Stimulated activated CD8-positive, alpha-beta memory T cell treated with anti-CD3 and anti-CD28 coated beads, Interleukin-15, amount 100 ng/mL, for 48 hours (primary cell): ENCODE data around the gene EPS8L2.
A peak's percentile ranks its signal among the peaks of the same experiment; 100 is the strongest.
"Not testable (repeated sequence)": the region's sequence is repeated elsewhere in the genome, so short reads cannot be mapped to it uniquely, and the experiment has no call there.

ENCODE experiments used
- DNase-seq, 2 donors: peaks; one replicate each; pipeline ENCODE4 v3.0.0-alpha.2; 2020; ENCODE audit warnings: low read depth in 2 of 2

Gene EPS8L2

GRCh38 chr11:725624-726202 lies 19.7 kb downstream of the EPS8L2 start:
- DNase-seq = no peak

DNA sequence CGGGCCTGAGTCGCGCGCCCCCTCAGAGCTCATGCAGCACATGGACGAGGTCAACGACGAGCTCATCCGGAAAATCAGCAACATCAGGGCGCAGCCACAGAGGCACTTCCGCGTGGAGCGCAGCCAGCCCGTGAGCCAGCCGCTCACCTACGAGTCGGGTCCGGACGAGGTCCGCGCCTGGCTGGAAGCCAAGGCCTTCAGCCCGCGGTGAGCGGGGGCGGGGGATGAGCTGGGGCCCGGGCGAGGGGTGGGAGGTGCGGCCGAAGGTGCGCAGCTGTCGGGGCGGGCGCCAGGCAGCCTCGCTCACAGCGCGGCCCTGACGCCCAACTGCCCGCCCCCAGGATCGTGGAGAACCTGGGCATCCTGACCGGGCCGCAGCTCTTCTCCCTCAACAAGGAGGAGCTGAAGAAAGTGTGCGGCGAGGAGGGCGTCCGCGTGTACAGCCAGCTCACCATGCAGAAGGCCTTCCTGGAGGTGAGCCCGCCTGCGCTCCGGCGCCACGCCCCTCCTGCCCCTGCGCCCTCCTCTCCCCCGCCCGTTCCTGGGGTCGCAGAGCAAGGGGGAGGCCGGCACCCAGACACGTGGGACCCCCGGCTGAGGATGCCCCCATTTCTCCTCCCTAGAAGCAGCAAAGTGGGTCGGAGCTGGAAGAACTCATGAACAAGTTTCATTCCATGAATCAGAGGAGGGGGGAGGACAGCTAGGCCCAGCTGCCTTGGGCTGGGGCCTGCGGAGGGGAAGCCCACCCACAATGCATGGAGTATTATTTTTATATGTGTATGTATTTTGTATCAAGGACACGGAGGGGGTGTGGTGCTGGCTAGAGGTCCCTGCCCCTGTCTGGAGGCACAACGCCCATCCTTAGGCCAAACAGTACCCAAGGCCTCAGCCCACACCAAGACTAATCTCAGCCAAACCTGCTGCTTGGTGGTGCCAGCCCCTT lies 20.5 kb downstream of the EPS8L2 start:
- DNase-seq = no peak

DNA sequence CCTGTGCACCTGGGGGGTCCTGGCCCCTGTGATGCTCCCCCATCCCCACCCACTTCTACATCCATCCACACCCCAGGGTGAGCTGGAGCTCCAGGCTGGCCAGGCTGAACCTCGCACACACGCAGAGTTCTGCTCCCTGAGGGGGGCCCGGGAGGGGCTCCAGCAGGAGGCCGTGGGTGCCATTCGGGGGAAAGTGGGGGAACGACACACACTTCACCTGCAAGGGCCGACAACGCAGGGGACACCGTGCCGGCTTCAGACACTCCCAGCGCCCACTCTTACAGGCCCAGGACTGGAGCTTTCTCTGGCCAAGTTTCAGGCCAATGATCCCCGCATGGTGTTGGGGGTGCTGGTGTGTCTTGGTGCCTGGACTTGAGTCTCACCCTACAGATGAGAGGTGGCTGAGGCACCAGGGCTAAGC lies 21.3 kb downstream of the EPS8L2 start:
- DNase-seq = no peak

- peak; percentile 61 to 76 for DNase-seq
Observed at GRCh38 chr11:727859-728748, 22.1 kb downstream of the EPS8L2 start.

GRCh38 chr11:728901-729491 lies 23.0 kb downstream of the EPS8L2 start:
- DNase-seq = no peak

- DNase-seq = no peak
Observed at GRCh38 chr11:729492-730074, 23.6 kb downstream of the EPS8L2 start.

DNA sequence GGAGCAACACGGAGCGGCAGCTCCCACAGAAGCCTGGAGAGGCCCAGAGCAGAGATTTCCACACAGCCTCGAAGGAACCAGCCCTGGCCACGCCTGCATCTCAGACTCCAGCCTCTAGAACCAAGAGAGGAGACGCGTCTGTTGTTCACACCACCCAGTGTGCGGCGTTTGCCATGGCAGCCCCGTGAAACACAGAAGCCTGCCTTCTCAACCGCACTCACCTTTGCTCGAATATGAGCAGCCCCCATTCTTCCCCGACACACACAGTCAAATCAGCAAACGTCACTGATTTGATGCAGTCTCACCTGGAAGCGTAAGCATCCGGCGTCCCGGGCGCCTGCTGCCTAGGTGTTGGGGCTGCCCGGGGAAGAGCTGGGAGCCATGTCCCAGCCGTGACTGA lies 27.0 kb downstream of the EPS8L2 start:
- DNase-seq = no peak

DNA sequence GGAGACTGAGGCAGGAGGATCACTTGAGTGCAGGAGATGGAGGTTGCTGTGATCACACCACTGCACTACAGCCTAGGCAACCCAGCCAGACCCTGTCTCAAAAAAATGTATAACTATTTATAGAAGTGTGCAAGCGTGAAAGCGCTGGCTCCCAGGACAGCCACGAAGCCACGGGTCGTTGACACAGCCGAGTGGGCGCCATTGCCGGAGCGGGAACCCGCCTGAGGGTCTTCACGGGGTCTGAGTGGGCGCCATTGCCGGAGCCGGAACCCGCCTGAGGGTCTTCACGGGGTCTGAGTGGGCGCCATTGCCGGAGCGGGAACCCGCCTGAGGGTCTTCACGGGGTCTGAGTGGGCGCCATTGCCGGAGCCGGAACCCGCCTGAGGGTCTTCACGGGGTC lies 28.5 kb downstream of the EPS8L2 start:
- not testable (repeated sequence) for DNase-seq

DNA sequence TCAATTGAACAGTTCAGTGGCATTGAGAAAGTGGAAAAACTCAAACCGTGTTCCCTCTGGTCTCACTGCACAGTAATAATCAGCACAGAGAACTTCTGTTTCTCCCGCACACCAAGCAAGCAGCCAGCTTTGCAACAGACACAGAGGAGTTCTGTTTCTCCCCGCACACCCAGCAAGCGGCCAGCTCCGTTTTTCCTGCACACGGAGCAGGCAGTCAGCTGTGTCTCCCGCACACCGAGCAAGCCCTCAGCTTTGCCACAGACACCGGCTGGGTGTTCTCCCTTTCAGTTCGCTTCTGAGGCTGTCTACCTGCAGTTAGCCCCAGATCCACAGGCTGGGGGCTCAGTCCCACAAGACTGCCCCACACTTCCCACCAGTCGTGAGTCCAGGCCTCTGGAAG lies 31.3 kb downstream of the EPS8L2 start:
- no peak for DNase-seq

- not testable (repeated sequence) for DNase-seq
Observed at GRCh38 chr11:737899-738298, 31.9 kb downstream of the EPS8L2 start.

DNA sequence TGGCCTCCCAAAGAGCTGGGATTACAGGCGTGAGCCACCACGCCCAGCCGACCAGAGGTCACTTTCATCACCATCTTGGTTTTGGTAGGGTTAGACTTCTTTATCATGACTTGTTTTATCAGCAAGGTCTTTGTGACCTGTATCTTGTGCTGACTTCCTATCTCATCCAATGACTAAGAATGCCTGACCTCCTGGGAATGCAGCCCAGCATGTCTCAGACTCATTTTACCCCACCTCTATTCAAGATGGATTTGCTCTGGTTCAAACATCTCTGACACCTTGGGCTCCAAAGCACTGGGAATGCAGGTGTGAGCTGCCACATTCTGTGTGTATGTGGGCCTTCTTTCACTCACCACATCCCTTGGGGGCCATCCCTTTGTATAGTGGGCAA lies 36.1 kb downstream of the EPS8L2 start:
- no peak for DNase-seq

DNA sequence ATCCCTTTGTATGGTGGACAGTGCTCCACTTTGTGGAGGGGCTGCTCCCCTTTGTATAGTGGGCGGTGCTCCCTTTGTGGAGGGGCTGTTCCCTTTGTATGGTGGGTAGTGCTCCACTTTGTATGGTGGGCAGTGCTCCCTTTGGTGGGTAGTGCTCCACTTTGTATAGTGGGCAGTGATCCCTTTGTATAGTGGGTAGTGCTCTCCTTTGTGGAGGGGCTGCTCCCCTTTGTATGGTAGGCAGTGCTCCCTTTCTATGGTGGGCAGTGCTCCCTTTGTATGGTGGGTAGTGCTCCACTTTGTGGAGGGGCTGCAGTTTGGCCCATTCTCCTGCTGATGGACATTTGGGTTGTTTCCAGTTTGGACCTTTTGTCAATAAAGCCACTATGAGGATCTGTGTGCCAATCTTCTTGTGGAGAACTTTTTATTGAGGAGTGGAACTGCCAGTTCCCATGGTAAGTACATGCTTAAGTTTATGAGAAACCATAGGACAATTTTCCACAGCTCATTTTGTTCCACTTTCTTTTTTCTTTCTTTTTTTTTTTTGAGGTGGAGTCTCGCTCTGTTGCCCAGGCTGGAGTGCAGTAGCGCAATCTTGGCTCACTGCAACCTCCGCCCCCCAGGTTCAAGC lies 36.7 kb downstream of the EPS8L2 start:
- no peak for DNase-seq

- no peak for DNase-seq
Observed at GRCh38 chr11:745428-745827, 39.4 kb downstream of the EPS8L2 start.

DNA sequence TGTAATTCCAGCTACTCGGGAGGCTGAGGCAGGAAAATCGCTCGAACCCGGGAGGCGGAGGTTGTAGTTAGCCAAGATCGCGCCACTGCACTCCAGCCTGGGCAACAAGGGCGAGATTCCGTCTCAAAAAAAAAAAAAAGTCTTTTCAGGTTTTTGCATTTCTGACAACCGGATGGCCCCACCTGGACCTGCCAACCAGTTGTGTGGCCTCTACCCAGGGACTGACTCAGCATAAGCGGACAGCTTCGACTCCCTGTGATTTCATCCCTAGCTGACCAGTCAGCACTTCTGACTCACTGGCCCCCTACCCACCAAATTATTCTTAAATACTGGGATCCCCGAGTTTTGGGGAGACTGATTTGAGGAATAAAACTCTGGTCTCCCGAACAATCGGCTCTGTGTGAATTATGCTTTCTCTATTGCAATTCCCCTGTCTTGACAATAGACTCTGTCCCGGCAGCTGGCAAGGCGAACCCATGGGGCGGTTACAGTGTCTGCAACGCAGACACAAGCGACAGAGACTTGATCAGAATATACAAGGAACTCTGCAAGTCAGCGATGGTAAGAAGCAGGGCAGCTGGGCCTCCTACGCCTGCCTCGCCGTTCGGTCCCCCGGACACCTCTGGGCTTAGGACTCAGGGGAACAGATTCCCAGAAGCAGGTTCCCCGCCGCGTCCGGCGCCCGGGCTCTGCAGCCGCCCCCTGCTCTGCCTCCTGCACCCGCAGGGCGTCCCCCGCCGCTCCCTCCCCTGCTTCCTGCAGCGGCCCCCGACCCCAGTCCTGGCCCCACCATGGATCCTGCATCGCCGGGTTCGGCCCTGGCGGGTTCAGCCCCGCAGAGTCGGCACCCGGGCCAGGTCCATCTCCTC lies 40.5 kb downstream of the EPS8L2 start:
- no peak for DNase-seq

DNA sequence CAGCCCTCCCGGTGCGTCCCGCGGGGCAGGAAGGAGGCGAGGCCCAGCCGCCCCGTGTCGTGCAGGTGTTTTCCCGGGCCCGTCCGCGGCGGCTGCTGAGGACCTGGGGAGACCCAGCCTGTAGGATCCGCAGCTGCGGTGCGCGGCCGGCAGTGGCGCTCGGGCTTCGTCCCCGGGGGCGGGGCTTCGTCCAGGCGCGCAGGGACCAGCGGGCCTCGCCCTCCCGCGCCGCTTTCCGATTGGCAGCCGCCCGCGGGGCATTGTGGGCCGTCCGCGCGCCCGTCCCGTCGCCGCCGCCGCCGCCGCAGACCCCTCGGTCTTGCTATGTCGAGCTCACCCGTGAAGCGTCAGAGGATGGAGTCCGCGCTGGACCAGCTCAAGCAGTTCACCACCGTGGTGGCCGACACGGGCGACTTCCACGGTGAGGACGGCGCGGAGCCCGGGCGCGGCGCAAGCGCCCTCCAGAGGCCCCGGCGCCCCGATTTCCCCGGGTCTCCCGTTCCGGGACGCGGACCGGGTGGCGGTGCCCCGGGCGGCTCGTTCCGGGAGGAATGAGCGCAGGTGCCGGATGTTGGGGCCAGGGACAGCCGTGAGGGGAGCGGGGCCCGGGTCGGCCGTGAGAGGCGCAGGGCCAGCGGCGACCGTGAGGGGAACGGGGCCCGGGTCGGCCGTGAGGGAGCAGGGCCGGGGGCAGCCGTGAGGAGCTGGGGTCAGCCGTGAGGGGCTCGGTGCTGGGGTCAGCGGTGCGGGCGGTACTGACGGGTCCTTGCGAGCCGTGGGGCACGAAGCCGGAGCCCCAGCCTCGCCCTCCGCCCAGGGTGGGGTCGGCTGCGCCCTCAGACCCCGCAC lies 41.4 kb downstream of the EPS8L2 start, which contains the start of gene TALDO1:
TALDO1 (plus strand) TSS at position 307 of the 849 bp plus-strand sequence; CDS start at position 325, 18 bp downstream.
- peak; percentile 84 to 87 for DNase-seq

- no peak for DNase-seq
Observed at GRCh38 chr11:748007-748359, 42.0 kb downstream of the EPS8L2 start.

GRCh38 chr11:749731-750130 lies 43.7 kb downstream of the EPS8L2 start:
- no peak for DNase-seq

- no peak for DNase-seq
Observed at GRCh38 chr11:760236-760635, 54.2 kb downstream of the EPS8L2 start.

DNA sequence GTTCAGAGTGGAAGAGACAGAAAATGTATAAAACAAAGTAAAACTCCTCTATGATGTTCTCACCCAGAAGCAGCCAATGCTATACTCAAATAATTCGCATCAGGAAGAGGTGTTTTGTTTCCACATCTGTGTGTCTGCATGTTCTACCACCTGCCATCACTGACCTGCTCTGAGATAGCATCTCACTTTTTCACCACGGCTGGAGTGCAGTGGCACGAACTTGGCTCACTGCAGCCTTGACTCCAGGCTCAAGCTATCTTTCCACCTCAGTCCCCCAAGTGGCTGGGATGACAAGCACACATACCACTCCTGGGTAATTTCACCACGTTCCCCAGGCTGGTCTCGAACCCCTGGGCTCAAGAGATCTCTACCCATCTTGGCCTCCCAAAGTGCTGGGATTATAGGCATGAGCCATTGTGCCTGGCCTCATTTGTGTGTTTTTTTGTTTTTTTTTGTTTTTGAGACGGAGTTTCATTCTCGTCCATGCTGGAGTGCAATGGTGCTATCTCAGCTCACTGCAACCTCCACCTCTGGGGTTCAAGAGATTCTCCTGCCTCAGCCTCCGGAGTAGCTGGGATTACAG lies 55.6 kb downstream of the EPS8L2 start:
- DNase-seq = no peak
